HG02571 (cell line): ENCODE measurements around the gene ADIRF.
"Not testable (repeated sequence)": the region's sequence is repeated elsewhere in the genome, so short reads cannot be mapped to it uniquely, and the experiment has no call there.

ENCODE experiments used
- ATAC-seq: cut with Tn5 transposase; IDR thresholded peaks from one replicate; pipeline ENCODE4 v1.9.1; 2021; ENCODE audit warnings: mild to moderate bottlenecking, moderate library complexity; ENCODE audit not compliant: unreplicated experiment

ADIRF gene

GRCh38 chr10:86945361-86946212, 22.7 kb upstream of the ADIRF start:
- ATAC-seq, result no peak

DNA sequence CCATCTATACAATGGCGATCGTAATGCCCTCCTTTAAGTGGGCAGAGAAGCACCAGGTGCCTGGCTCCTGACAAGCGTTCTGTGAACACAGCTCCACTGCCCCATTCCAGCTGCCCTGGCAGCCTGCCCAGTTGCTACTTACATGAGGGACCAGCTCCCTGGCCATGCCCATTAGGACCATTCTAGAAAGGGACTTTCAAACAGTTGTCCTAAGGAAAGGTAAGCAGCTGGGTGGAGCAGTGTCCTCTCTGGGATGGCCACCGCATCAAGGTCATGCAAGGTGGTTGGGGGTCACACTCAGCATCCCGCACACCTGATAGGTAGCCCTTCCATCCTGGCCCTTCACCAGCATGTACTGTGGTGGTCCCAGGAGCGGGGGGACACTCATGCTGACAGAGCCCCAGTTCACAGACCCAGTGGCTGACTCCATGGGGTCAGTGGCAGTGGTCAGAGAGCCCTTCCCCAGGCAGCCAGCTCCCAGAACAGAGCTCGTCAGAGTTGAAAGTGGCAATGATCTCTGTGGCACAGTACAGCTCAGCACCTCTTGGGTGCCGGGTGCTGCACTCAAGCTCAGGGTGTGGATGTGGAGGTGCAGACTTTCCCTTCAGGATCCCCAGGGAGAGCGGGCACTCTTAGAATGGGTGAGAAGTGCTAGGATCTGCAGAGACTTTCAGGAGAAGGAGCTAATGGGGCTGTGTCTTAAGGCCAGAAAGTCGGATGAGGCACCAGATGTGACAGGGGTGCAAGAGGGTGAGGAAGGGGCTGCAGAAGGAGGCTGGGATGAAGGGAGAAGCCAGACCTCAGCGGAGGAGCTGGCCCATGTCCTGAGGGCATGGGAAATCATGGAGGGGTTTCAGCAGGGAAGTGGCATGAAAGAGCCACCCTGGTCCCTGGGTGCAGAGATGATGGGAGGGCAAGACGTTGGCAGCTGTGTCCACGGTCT, 21.8 kb upstream of the ADIRF start:
- ATAC-seq, result no peak

DNA sequence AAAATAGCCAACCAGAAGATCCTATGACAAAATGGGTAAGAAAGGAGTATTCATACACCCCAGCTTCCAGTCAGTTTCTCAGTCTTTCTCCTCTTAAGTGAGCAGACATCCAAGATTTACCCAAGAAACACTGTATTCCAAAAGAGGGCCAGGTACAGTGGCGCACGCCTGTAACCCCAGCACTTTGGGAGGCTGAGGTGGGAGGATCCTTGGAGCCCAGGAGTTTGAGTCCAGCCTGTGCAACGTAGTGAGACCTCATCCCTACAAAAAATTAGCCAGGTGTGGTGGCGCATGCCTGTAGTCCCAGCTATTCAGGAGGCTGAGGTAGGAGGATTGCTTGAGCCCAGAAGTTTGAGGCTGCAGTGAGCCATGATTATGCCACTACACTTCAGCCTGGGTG, 20.5 kb upstream of the ADIRF start:
- ATAC-seq, result not testable (repeated sequence)

GRCh38 chr10:86950349-86950748, 17.9 kb upstream of the ADIRF start:
- no peak for ATAC-seq

DNA sequence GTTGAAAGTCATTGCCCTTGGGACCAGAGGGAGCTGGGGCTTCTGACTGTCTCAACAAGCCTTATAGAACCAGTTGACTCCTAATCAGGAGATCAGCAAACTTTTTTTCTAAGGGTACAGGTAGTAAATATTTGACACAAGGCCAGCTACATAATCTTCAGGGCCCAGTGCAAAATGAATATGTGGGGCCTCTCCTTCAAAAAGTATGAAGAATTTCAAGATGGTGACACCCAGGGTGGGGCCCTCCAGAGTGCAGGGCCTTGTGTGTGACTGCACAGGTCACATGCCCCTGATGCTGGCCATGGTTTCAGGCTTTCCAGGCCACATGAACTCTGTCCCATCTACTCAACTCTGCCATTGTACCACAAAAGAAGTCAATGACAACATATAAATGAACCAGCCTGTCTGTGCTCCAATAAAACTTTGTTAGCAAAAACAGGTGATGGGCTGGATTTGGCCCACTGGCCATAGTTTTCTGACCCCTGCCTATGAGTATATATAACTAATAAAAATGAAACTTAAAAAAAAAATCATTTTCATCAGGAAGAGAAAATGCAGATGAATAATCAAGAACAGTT, 17.0 kb upstream of the ADIRF start:
- ATAC-seq, result no peak

DNA sequence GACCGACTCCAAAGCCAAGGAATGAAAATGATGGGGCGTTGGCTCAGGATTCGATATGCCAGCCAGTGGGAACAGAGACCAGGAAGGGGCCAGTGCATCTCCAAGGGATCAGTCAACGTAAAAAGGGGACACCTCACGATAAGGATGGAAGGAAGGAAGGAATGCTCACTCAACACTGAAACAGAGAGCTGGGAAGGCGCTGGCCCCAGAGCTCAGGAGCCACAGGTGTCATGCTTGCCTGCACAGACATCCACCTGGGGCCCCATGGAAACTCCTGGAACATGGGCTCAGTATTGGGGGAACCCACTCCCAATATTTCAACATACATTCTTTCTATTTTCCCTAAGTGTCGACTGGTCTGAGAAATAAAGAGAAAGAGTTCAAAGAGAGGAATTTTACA, 16.2 kb upstream of the ADIRF start:
- ATAC-seq, result no peak

- ATAC-seq, result not testable (repeated sequence)
Observed at GRCh38 chr10:86952697-86953096, 15.6 kb upstream of the ADIRF start.

DNA sequence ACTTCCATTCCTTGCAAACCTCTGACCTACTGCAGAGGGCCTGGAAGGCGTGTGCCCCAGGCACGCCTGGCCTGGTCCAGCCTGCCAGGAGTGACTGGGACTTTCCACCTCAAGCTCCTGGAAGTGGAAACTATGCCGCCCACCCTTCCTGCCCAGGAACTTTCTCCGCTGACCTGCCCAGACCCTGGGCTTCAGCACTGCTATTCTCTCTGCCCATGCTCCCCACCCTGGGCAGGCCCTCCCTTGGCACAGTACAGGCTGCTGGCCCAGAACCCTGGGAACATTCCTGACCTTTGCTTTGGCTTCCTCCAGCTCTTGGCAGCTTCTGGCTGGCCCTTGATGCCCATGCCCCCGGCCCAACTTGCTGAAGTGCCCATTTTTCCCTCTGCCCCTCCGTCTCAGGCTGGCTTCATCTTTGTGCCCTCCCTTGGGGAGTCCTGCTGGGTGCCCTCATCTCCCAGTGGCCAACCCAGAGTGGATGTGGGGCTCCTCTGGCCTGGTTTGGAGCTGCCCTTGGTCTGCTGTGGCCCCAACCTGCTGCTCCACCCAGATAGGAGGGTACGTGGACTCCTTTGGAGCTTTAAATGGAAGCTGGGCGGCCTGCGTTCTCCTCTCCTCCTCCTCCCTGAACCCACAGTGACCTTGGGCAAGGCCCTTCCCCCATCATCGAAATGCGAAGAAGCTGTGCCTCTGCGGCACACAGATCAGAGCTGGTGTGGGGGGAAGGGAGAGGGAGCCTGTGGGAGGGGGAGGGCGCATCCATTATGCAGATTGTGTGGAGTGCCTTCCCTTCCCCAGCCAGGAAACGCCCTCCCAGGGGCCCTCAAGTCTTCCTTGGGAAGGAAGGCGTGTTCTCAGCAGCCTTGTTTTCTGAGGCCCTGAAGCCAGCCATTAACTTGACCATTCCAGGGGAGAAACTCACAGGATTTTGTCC, 14.3 kb upstream of the ADIRF start:
- no peak for ATAC-seq

- ATAC-seq, result no peak
Observed at GRCh38 chr10:86954681-86955500, 13.4 kb upstream of the ADIRF start.

DNA sequence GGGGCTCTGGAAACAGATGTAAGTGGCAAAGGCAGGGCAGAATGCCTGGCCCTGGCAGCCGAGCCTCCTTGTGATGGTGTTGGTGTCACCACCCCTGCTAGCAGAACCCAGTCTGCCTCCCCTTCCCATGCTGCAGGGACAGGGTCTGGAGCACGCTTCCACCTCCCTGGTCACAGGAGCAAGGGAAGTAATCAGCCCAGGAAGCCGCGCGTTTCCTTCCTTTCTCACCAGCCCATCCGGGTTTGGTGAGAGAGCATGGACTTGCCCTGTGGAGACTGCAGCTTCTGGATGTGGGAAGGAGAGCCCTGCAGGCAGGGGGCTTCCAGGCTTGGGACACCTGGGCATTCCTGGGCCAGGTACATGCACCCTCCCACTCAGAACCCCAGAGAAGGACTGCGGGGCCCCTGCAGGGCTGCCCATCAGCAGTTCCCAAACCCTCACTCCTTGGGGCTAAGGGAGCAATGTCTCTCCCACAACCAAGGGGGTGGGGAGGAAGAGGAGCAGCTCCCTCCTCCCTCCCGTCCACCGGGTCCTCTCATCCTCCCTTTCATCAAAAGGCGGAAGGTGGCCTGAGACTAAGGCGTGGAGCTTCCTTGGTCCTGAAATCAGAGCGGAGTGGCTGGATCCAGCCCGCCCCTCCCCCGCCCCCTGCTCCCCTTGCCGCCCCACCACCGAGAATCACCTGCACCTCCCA, 12.6 kb upstream of the ADIRF start:
- no peak for ATAC-seq

GRCh38 chr10:86956195-86956847, 12.0 kb upstream of the ADIRF start:
- no peak for ATAC-seq

- ATAC-seq, result no peak
Observed at GRCh38 chr10:86956848-86957448, 11.3 kb upstream of the ADIRF start.

- ATAC-seq, result no peak
Observed at GRCh38 chr10:86957471-86958115, 10.7 kb upstream of the ADIRF start, which contains the start of gene MMRN2. TSS of gene MMRN2 (minus strand) at chr10:86957615. CDS start at chr10:86957541, 74 bp downstream.

DNA sequence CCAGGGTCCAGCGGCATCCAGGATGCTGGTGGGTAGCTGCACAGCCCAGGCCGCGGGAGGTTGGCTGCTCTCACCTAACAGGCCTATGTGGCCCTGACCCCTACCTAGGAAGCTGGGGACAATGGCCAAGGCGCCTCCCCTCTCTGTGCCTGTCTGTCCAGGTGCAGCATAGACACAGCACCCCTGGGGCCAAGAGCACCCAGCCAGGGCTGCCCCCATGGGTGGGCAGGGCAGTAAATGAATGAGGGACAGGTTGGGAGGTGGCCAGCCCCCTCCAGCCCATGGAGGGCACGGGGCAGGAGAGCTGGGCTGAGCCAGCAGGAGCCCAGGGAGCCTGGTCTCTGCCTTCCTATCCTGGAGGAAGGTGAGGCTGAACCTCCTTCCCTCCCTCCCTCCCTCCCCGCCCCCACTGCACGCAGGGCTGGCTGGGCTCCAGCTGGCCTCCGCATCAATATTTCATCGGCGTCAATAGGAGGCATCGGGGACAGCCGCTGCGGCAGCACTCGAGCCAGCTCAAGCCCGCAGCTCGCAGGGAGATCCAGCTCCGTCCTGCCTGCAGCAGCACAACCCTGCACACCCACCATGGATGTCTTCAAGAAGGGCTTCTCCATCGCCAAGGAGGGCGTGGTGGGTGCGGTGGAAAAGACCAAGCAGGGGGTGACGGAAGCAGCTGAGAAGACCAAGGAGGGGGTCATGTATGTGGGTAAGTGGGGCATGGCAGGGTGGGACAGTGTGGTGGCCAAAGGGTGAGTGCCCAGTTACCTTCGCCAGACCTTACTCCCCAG, 10.0 kb upstream of the ADIRF start, which contains the start of gene SNCG:
TSS of gene SNCG (plus strand) at position 484 of the 785 bp plus-strand sequence. CDS start at position 583, 99 bp downstream.
- no peak for ATAC-seq

DNA sequence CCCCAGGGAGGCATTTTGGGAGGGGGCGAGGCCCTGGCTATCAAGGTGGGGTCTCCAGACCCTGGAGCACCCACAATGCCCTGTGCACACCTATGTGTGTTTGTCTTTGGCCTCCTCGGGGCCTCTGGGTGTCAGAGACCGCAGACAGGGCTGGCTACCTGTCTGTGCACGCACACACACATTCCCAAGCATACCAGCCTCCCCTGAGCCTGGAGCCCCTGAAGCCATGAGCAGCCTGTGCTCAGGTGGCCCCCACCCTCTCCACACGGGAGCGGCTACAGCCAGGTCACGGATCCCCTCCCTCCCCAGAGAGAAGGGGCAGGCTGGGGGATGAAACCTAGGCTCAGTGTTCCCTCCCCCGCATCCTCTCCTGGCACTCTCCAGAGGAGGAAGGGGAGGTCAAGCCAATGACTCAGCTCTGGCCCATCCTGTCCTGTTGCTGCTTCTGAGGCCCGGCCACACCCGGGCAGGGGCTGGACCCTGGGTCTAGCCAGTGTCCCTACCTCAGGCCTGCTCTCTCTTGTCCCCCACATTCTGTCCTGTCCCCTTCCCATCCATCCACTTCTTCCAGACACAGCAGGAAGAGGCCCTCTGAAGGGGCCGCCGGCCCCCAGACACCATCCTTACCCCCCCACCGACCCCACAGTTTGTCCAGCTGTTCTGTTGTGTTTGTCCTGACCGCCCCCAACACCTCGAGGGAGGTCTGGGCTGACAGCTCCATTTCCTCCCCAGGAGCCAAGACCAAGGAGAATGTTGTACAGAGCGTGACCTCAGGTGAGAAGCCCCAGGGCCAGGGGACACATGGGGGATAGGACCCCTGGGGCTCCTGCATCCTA, 9.2 kb upstream of the ADIRF start:
- no peak for ATAC-seq

- no peak for ATAC-seq
Observed at GRCh38 chr10:86959737-86960002, 8.6 kb upstream of the ADIRF start.
